HG03280 (cell line): ENCODE measurements around the gene CKAP4.

Experiments used
- ATAC-seq: cut with Tn5 transposase; IDR thresholded peaks from one replicate; pipeline ENCODE4 v1.9.1; 2021; ENCODE audit warnings: mild to moderate bottlenecking, moderate library complexity; ENCODE audit not compliant: unreplicated experiment

Gene CKAP4

GRCh38 chr12:106205208-106206069 lies 42.4 kb downstream of the CKAP4 start:
- no peak for ATAC-seq

GRCh38 chr12:106204312-106204711 lies 43.5 kb downstream of the CKAP4 start:
- ATAC-seq, result no peak

DNA sequence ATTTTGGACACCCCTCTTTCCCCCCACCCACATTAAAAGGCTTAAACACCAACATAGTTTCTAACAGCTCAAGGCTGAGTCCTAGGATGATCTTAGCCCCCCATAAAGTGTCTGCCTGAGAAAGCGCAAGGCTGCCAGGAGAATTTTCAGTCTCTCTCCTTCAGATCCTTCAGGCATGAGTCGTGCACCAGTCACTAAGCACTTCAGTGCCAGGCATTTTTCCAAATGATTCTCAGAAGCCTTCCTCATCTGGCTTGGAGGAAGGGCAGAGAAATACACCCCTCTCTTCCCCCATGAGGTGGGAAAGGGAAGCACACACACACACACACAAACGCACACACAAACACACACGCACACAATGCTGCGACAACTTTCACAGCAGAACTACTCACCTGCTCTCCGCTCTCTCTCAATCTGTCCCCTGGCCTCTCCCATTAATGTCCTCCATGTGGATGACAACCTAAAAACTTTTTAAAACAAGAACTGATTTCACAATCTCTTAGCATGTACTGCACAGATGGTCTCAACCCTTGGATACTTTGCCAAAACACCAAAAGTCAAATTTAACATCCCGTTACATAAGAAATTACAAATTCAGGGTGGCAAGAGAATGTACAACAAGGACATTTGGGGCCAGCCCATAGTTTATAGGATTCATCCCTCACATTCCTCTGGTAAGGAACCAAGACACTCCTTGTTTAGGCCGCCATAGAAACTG lies 49.8 kb downstream of the CKAP4 start:
- no peak for ATAC-seq

DNA sequence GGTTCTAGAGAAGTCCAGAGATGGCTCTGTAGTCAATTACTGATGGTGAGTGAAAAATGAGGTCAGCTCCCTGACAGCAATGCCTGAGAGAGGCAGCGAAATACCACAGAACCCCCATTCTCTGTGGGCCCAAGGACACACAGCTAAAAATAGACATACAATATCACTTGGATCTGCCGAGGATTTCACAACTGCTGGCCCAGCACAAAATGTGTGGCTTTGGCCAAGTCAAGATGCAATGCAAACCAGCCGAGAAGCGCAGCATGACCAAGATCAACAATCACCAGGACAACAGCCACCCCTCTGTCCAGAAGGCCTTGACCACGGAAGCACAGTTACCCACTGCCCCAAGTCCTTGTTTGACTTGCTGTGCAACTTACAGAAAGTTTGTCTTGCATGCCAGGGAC lies 52.2 kb downstream of the CKAP4 start:
- no peak for ATAC-seq

DNA sequence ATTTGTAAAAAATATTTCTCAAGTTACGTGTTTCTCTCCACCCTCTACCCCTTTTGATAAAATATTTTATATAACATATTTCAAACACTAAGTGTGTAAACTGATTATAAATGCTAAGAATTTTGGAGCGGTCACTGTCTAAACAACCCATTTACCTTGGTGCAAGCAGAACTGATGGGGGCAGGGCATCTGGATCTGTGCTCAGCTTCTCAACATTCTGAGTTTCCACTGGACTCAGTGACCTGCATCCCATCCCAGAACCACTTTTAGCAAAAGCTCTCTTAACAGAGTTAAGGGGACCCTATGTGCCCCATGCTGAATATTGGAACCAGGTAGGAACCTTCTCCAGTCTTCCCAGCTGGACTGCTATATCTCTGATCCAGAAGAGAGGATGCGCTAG lies 53.5 kb downstream of the CKAP4 start:
- no peak for ATAC-seq

- ATAC-seq, result no peak
Measured at GRCh38 chr12:106193394-106194215, 54.2 kb downstream of the CKAP4 start.

DNA sequence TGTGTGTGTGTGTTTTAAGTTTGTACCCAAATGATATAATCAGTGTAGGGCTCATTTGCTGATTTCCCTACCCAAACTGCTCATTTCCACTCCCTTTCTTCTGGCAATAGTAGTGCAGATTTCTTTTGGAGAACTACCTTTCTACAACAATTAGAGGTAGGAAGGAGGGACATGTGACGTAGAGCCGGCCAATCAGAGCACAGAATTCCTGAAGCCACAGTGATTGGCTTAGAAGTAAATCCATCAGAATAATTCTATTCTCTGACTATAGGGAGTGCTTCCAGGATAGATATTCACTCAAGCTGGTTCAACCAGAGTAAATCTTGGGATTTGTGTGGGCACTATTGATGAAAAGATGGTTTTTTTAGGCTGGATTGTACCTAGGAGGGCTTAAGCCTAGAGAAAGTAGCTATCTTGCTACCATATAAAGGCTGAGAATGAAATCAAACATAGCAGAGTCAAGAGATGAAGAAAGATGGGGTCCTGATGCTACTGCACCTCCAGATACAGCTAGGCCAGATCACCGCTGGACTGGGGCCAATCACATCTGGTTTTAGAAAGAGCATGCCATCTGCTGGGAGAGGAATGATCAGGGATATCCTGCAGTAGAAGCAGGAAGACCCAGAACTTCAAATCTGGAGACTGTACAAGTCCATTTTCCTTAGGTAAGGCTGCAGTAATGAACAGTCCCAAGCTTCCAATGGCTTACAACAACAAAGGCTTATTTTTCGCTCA lies 55.0 kb downstream of the CKAP4 start:
- ATAC-seq, result no peak

GRCh38 chr12:106190581-106190980 lies 57.2 kb downstream of the CKAP4 start:
- ATAC-seq, result no peak

DNA sequence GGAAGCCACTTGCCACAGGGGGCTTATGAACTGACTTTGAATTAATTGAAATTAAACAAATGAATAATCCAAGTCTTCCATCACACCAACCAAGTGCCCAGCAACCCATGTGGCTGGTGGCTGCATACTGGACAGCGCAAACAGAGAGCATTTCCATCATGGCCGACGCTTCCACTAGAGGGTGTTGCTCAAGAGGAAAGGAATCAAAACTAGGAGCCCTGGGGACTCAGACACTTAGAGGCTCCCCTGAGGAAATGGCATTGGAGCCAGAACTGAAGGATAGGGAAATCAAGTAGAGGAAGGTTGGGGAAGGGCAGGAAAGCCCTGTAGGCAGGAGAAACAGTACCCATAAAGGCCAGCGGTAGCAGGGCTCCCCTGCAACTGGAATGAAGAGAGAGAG lies 58.5 kb downstream of the CKAP4 start:
- ATAC-seq, result no peak

DNA sequence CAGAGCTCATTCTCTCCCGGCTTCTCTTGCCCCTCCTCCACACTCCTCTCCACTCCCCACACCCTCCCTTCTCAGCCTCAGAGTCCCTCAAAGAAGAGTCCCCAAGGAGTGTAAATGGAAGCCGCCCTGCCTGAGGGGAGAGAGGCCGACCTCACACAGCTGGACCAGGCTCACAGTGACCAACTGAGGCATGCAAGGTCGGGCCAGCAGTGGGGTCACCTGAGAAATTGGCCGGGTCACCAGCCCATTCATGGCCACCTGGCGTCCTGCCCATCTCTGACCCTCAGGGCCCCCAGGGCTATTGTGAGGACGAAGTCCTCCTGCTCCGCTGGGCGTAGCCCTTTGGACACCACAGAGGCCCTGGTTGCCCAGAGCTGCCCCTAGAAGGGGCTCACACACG lies 59.6 kb downstream of the CKAP4 start:
- ATAC-seq, result no peak
